T-helper 2 cell treated with Interferon-gamma antibody and Interleukin-4, amounts not matched to agents 100 ng/mL and 5 ng/mL, for 36 hours (primary cell): ENCODE data around the gene XRCC5. TPM values are rescaled to one million over a fixed set of nuclear protein-coding genes. Genes with fewer than 3 reads are reported as not detected.

Experiments
- intact Hi-C: fragments of 100-400 bp; cut with micrococcal nuclease; formaldehyde crosslinking; loops from one replicate; pipeline ENCODE4 v1.15.1; 2023
- total RNA-seq: library from RNA; stranded (reverse); gene quantifications from 2 replicates; pipeline ENCODE4 v1.2.3, GENCODE V29; 2022

Gene XRCC5
- total RNA-seq, 1 donor from 2014 or later: 438 TPM

GRCh38 chr2:216083464-216084281 lies 25.5 kb upstream of the XRCC5 start:
- intact Hi-C loops: loop anchor here (5.0 kb wide), 1 partner anchor 39 kb away; no protein-coding TSS in a partner anchor

GRCh38 chr2:216084547-216084946 lies 24.6 kb upstream of the XRCC5 start:
- intact Hi-C loops: loop anchor here (5.0 kb wide), 1 partner anchor 38 kb away; no protein-coding TSS in a partner anchor

GRCh38 chr2:216086207-216086893 lies 22.8 kb upstream of the XRCC5 start:
- intact Hi-C loops: no loop called here

- intact Hi-C loops: no loop called here
Observed at GRCh38 chr2:216090369-216090786, 18.8 kb upstream of the XRCC5 start.

- intact Hi-C loops: no loop called here
Observed at GRCh38 chr2:216092646-216093045, 16.5 kb upstream of the XRCC5 start.

- intact Hi-C loops: no loop called here
Observed at GRCh38 chr2:216094701-216095100, 14.4 kb upstream of the XRCC5 start.

- intact Hi-C loops: no loop called here
Observed at GRCh38 chr2:216098421-216099334, 10.5 kb upstream of the XRCC5 start.

- intact Hi-C loops: no loop called here
Observed at GRCh38 chr2:216101109-216101508, 8.0 kb upstream of the XRCC5 start.

GRCh38 chr2:216103213-216103612 lies 5.9 kb upstream of the XRCC5 start:
- intact Hi-C loops: no loop called here

- intact Hi-C loops: no loop called here
Observed at GRCh38 chr2:216104691-216105090, 4.5 kb upstream of the XRCC5 start.

GRCh38 chr2:216107320-216107719 lies 1.8 kb upstream of the XRCC5 start:
- intact Hi-C loops: no loop called here

- intact Hi-C loops: no loop called here
Observed at GRCh38 chr2:216107760-216108159, 1.4 kb upstream of the XRCC5 start.

GRCh38 chr2:216108310-216108966 lies 710 bp upstream of the XRCC5 start:
- intact Hi-C loops: no loop called here

- intact Hi-C loops: loop anchor here (1.0 to 10.0 kb wide), 6 partner anchors 29 to 1305 kb away; partner anchors contain the start of genes BARD1, PECR, RPL37A and SMARCAL1
Observed at GRCh38 chr2:216109962-216110614, 940 bp downstream of the XRCC5 start.

- intact Hi-C loops: loop anchor here (2.0 to 10.0 kb wide), 3 partner anchors 93 to 1306 kb away; partner anchors contain the start of genes BARD1 and RPL37A
Observed at GRCh38 chr2:216110620-216111019, 1.5 kb downstream of the XRCC5 start.

GRCh38 chr2:216111122-216111521 lies 2.0 kb downstream of the XRCC5 start:
- intact Hi-C loops: loop anchor here (2.0 to 10.0 kb wide), 3 partner anchors 94 to 1306 kb away; partner anchors contain the start of genes BARD1 and RPL37A

GRCh38 chr2:216112926-216113325 lies 3.8 kb downstream of the XRCC5 start:
- intact Hi-C loops: loop anchor here (5.0 to 10.0 kb wide), 2 partner anchors 96 to 1308 kb away; partner anchors contain the start of gene BARD1

GRCh38 chr2:216113572-216113971 lies 4.4 kb downstream of the XRCC5 start:
- intact Hi-C loops: loop anchor here (5.0 to 10.0 kb wide), 2 partner anchors 96 to 1309 kb away; partner anchors contain the start of gene BARD1

- intact Hi-C loops: loop anchor here (1.0 to 10.0 kb wide), 5 partner anchors 56 to 1310 kb away; partner anchors contain the start of genes BARD1 and SMARCAL1
Observed at GRCh38 chr2:216114382-216114713, 5.2 kb downstream of the XRCC5 start.
